ENCODE results near the gene CCNI2. TPM values are rescaled to one million over a fixed set of nuclear protein-coding genes. Genes with fewer than 3 reads are reported as not detected.

The CCNI2 gene
- total and polyA plus RNA-seq, 8 donors, result 0.42 to 2.5 (median 1.1) TPM

GRCh38 chr5:132765311-132766019 is 18.2 kb downstream of the CCNI2 start:
- Histone ChIP-seq H3K9me3 (no peaks in the 10 kb centered on the region), H3K27ac (no peak overlapping the region), H3K36me3 (peaks cover 0 to 45% of the 10 kb centered on the region in 2 donors), H3K4me1 (peaks cover 13% of the 10 kb centered on the region in 2 donors), H3K27me3 (no peaks in the 10 kb centered on the region), H3K4me3 (no peak overlapping the region)
- TF ChIP-seq, protein P1, sequence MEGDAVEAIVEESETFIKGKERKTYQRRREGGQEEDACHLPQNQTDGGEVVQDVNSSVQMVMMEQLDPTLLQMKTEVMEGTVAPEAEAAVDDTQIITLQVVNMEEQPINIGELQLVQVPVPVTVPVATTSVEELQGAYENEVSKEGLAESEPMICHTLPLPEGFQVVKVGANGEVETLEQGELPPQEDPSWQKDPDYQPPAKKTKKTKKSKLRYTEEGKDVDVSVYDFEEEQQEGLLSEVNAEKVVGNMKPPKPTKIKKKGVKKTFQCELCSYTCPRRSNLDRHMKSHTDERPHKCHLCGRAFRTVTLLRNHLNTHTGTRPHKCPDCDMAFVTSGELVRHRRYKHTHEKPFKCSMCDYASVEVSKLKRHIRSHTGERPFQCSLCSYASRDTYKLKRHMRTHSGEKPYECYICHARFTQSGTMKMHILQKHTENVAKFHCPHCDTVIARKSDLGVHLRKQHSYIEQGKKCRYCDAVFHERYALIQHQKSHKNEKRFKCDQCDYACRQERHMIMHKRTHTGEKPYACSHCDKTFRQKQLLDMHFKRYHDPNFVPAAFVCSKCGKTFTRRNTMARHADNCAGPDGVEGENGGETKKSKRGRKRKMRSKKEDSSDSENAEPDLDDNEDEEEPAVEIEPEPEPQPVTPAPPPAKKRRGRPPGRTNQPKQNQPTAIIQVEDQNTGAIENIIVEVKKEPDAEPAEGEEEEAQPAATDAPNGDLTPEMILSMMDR (IDR thresholded peaks at IDR 0.05), result no peak
- DNase-seq, result no peak
- intact Hi-C loops (cut with DNase I), result no loop called here
- no peak for ATAC-seq

DNA sequence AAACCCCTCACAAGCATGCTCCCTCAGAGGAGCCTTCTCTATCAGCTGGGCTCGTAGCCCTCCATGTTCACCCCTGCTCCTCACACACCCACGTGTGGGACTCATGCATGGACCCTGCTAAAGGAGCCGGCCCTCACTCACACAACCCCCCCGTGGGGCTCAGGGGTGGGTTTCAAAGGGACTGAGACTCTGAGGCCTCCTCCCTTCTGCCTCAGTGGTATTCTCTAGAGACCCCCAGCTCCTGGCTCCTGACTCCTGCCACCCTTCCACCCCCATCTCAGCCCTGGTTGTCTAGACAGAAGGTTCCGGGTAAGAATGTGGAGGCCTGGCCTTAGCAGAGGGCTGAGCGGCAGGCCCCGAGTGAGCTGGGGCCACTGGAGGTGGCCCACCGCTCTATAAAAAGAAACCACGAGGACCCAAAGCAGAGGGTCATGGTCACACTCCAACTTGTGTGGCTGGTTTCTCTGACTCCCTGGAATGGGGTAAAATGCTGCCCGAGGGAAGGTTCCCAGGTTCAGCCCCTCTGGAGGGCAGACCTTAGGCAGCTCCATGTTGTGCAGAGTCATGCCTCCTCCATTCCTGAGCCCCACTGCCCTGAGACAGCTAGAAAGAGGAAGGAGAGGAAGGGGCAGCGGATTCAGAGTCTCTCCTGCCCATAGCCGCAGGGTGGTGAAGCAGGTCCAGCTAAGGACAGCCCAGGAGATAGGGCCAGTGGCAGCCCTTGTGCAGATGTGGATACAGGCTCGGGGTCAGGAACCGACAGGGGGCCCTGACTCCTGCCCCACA is 19.0 kb downstream of the CCNI2 start:
- Histone ChIP-seq H3K9me3 (no peaks in the 10 kb centered on the region), H3K27ac (no peak overlapping the region), H3K4me3 (no peak overlapping the region), H3K36me3 (peaks cover 0 to 38% of the 10 kb centered on the region in 2 donors), H3K4me1 (peaks cover 13 to 15% of the 10 kb centered on the region in 2 donors), H3K27me3 (no peaks in the 10 kb centered on the region)
- TF ChIP-seq, protein P1 (IDR thresholded peaks at IDR 0.05), result no peak
- no peak for DNase-seq
- intact Hi-C loops (cut with DNase I), result no loop called here
- no peak for ATAC-seq

GRCh38 chr5:132766806-132767055 is 19.5 kb downstream of the CCNI2 start:
- no peak overlapping the region for H3K27ac ChIP-seq
- peaks cover 13 to 20% of the 10 kb centered on the region in 2 donors for H3K4me1 ChIP-seq
- H3K27me3 ChIP-seq, result no peaks in the 10 kb centered on the region
- ATAC-seq, result no peak
- H3K4me3 ChIP-seq, result no peak overlapping the region
- peaks cover 0 to 32% of the 10 kb centered on the region in 2 donors for H3K36me3 ChIP-seq
- TF ChIP-seq, protein P1 (IDR thresholded peaks at IDR 0.05), result no peak
- intact Hi-C loops (cut with DNase I), result no loop called here
- H3K9me3 ChIP-seq, result no peaks in the 10 kb centered on the region
- no peak for DNase-seq

GRCh38 chr5:132767150-132767549 is 19.9 kb downstream of the CCNI2 start:
- no peak for ATAC-seq
- no peak for DNase-seq
- Histone ChIP-seq H3K4me1 (peaks cover 13 to 20% of the 10 kb centered on the region in 2 donors), H3K9me3 (no peaks in the 10 kb centered on the region), H3K27ac (peak overlapping the region in 1 of 2 donors; percentile 26), H3K4me3 (no peak overlapping the region), H3K27me3 (no peaks in the 10 kb centered on the region), H3K36me3 (peaks cover 0 to 28% of the 10 kb centered on the region in 2 donors)
- TF ChIP-seq, protein P1 (IDR thresholded peaks at IDR 0.05), result no peak
- intact Hi-C loops (cut with DNase I), result no loop called here

DNA sequence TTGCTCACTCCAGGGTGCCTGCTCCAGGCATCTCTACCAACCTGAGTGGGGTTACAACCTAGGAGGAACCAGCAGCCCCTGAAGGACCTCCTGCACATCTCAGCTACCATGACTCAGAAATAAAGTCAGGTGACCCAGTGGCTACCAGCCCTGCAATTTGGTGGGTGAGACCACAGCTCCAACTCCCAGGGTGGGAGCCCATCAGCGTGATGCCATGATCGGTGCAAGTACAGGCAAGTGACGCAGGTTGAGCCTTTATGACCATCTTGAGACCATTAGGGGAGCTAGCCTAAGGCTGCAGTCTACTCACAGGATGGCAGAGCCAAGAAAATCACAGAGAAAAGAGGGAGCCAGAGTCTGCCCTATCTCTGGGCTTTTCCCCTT is 21.3 kb downstream of the CCNI2 start:
- Histone ChIP-seq H3K4me1 (peaks cover 13 to 20% of the 10 kb centered on the region in 2 donors), H3K9me3 (no peaks in the 10 kb centered on the region), H3K4me3 (no peak overlapping the region), H3K27me3 (no peaks in the 10 kb centered on the region), H3K36me3 (peaks cover 0 to 15% of the 10 kb centered on the region in 2 donors), H3K27ac (peak overlapping the region in 1 of 2 donors; percentile 13)
- TF ChIP-seq, protein P1 (IDR thresholded peaks at IDR 0.05), result no peak
- intact Hi-C loops (cut with DNase I), result no loop called here
- DNase-seq (no peak), ATAC-seq (no peak)

All from left lung (tissue), 10 donors.